ENCODE results near the gene PRIM1.
"Not testable (repeated sequence)": the region's sequence is repeated elsewhere in the genome, so short reads cannot be mapped to it uniquely, and the experiment has no call there.

Gene PRIM1

GRCh38 chr12:56715798-56716197, 36.3 kb downstream of the PRIM1 start:
- no peak for TF ChIP-seq CTCF (IDR thresholded peaks at IDR 0.05; ENCODE audit: low read depth, low read length)
- H3K4me3 ChIP-seq (ENCODE audit: low read depth, low read length) = no peak overlapping the region

- no peak overlapping the region for H3K4me3 ChIP-seq (ENCODE audit: low read depth, low read length)
- TF ChIP-seq CTCF (IDR thresholded peaks at IDR 0.05; ENCODE audit: low read depth, low read length) = no peak
Observed at GRCh38 chr12:56714431-56714929, 37.6 kb downstream of the PRIM1 start.

- no peak overlapping the region for H3K4me3 ChIP-seq (ENCODE audit: low read depth, low read length)
- TF ChIP-seq CTCF (IDR thresholded peaks at IDR 0.05; ENCODE audit: low read depth, low read length) = no peak
Observed at GRCh38 chr12:56713345-56713744, 38.8 kb downstream of the PRIM1 start.

GRCh38 chr12:56709759-56710376, 42.3 kb downstream of the PRIM1 start:
- TF ChIP-seq CTCF (IDR thresholded peaks at IDR 0.05; ENCODE audit: low read depth, low read length) = no peak
- no peak overlapping the region for H3K4me3 ChIP-seq (ENCODE audit: low read depth, low read length)

GRCh38 chr12:56704522-56704921, 47.6 kb downstream of the PRIM1 start:
- not testable (repeated sequence) for H3K4me3 ChIP-seq (ENCODE audit: low read depth, low read length)

GRCh38 chr12:56699020-56699661, 53.0 kb downstream of the PRIM1 start:
- TF ChIP-seq CTCF (IDR thresholded peaks at IDR 0.05; ENCODE audit: low read depth, low read length) = no peak
- H3K4me3 ChIP-seq (ENCODE audit: low read depth, low read length) = no peak overlapping the region

- no peak for TF ChIP-seq CTCF (IDR thresholded peaks at IDR 0.05; ENCODE audit: low read depth, low read length)
- H3K4me3 ChIP-seq (ENCODE audit: low read depth, low read length) = no peak overlapping the region
Observed at GRCh38 chr12:56695327-56696101, 56.6 kb downstream of the PRIM1 start.

Measured in WI38 (cell line).